H9 (cell line): ENCODE results near the gene LRP8. TPM values are rescaled to one million over a fixed set of nuclear protein-coding genes. Genes with fewer than 3 reads are reported as not detected.

ENCODE experiments used
- DNase-seq: peaks from one replicate; pipeline ENCODE4 v3.0.0-alpha.2; 2017
- H2AFZ ChIP-seq: one replicate; pipeline ENCODE4 v1.6.1; 2013; ENCODE audit warnings: mild to moderate bottlenecking, low read length, control low read depth, moderate library complexity
- H2AK5ac ChIP-seq: 2 replicates; pipeline ENCODE4 v1.6.1; 2013; ENCODE audit warnings: low read length, control low read depth, mixed read lengths; ENCODE audit not compliant: insufficient read length
- H2BK120ac ChIP-seq: one replicate; pipeline ENCODE4 v1.6.1; 2013; ENCODE audit warnings: low read depth, mild to moderate bottlenecking, low read length, control low read depth, inconsistent platforms; ENCODE audit not compliant: poor library complexity, severe bottlenecking
- H2BK12ac ChIP-seq: 2 replicates; pipeline ENCODE4 v1.6.1; 2013; ENCODE audit warnings: low read length, control low read depth, mixed read lengths, low read depth; ENCODE audit not compliant: insufficient read length
- H2BK15ac ChIP-seq: 2 replicates; pipeline ENCODE4 v1.6.1; 2013; ENCODE audit warnings: low read depth, low read length, control low read depth
- H2BK20ac ChIP-seq: one replicate; pipeline ENCODE4 v1.6.1; 2013; ENCODE audit warnings: low read depth, mild to moderate bottlenecking, low read length, control low read depth, inconsistent platforms; ENCODE audit not compliant: poor library complexity, severe bottlenecking
- H2BK5ac ChIP-seq: 2 replicates; pipeline ENCODE4 v1.6.1; 2013; ENCODE audit warnings: low read length, control low read depth, mixed read lengths; ENCODE audit not compliant: insufficient read length
- H3K14ac ChIP-seq: 2 replicates; pipeline ENCODE4 v1.6.1; 2013; ENCODE audit warnings: low read length, control low read depth; ENCODE audit not compliant: insufficient read depth
- H3K18ac ChIP-seq: 2 replicates; pipeline ENCODE4 v1.6.1; 2013; ENCODE audit warnings: low read depth, mild to moderate bottlenecking, mixed read lengths, low read length, control low read depth; ENCODE audit not compliant: insufficient read length
- H3K23ac ChIP-seq: 2 replicates; pipeline ENCODE4 v1.6.1; 2013; ENCODE audit warnings: low read length, control low read depth, mixed read lengths, low read depth; ENCODE audit not compliant: insufficient read length
- H3K23me2 ChIP-seq: 2 replicates; pipeline ENCODE4 v1.6.1; 2013; ENCODE audit warnings: low read depth, mild to moderate bottlenecking, mixed read lengths, low read length, control low read depth; ENCODE audit not compliant: insufficient read length, poor library complexity, severe bottlenecking
- H3K27ac ChIP-seq: 2 replicates; pipeline ENCODE4 v1.5.1; 2013; ENCODE audit warnings: low read length, control low read depth, mixed read lengths, low read depth; ENCODE audit not compliant: insufficient read length
- H3K27me3 ChIP-seq: 2 replicates; pipeline ENCODE4 v1.6.1; 2013; ENCODE audit warnings: low read length, control low read depth, inconsistent platforms; ENCODE audit not compliant: insufficient read depth
- H3K4ac ChIP-seq: 2 replicates; pipeline ENCODE4 v1.6.1; 2013; ENCODE audit warnings: low read depth, mild to moderate bottlenecking, control low read depth, inconsistent platforms, low read length, moderate library complexity
- H3K4me1 ChIP-seq: 2 replicates; pipeline ENCODE4 v1.6.1; 2013; ENCODE audit warnings: low read length, control low read depth, inconsistent platforms; ENCODE audit not compliant: insufficient read depth
- H3K4me2 ChIP-seq: 2 replicates; pipeline ENCODE4 v1.6.1; 2013; ENCODE audit warnings: low read length, control low read depth, mixed read lengths; ENCODE audit not compliant: insufficient read length, insufficient read depth
- H3K56ac ChIP-seq: 2 replicates; pipeline ENCODE4 v1.6.1; 2013; ENCODE audit warnings: low read depth, mild to moderate bottlenecking, mixed read lengths, low read length, control low read depth; ENCODE audit not compliant: insufficient read length
- H3K79me1 ChIP-seq: 2 replicates; pipeline ENCODE4 v1.6.1; 2013; ENCODE audit warnings: low read depth, mild to moderate bottlenecking, moderate library complexity, low read length, control low read depth, inconsistent platforms; ENCODE audit not compliant: insufficient read depth, poor library complexity, severe bottlenecking
- H3K79me2 ChIP-seq: 2 replicates; pipeline ENCODE4 v1.6.1; 2013; ENCODE audit warnings: low read length, control low read depth, inconsistent platforms; ENCODE audit not compliant: insufficient read depth
- H3K9ac ChIP-seq: 2 replicates; pipeline ENCODE4 v1.6.1; 2013; ENCODE audit warnings: low read length, control low read depth, mixed read lengths; ENCODE audit not compliant: insufficient read length; ENCODE audit errors: extremely low read depth
- H3K9me3 ChIP-seq: one replicate; pipeline ENCODE4 v1.6.1; 2013; ENCODE audit warnings: low read depth, low read length, inconsistent platforms; ENCODE audit not compliant: control insufficient read depth
- H3T11ph ChIP-seq: one replicate; pipeline ENCODE4 v1.6.1; 2013; ENCODE audit warnings: mild to moderate bottlenecking, low read length, control low read depth, inconsistent platforms
- H4K20me1 ChIP-seq: one replicate; pipeline ENCODE4 v1.6.1; 2013; ENCODE audit not compliant: control insufficient read depth, insufficient read length, insufficient read depth
- H4K5ac ChIP-seq: 2 replicates; pipeline ENCODE4 v1.6.1; 2013; ENCODE audit warnings: low read depth, mild to moderate bottlenecking, mixed read lengths, low read length, control low read depth; ENCODE audit not compliant: insufficient read length
- H4K8ac ChIP-seq: replicated peaks from 2 replicates; pipeline ENCODE4 v1.6.1; 2013; ENCODE audit warnings: low read length, control low read depth, mixed read lengths, low read depth; ENCODE audit not compliant: insufficient read length
- H4K91ac ChIP-seq: 2 replicates; pipeline ENCODE4 v1.6.1; 2013; ENCODE audit warnings: low read depth, mild to moderate bottlenecking, moderate library complexity, mixed read lengths, low read length, control low read depth; ENCODE audit not compliant: insufficient read length
- H3K27ac Mint-ChIP-seq, 3 experiments: 2 replicates in 2 of 3; 3 replicates in 1 of 3; pipeline ENCODE4 v1.8.0; 2020 to 2021; ENCODE audit warnings: mixed read lengths in 3 of 3, mild to moderate bottlenecking in 1 of 3, moderate library complexity in 1 of 3
- H3K27me3 Mint-ChIP-seq: 2 replicates; pipeline ENCODE4 v1.8.0; 2021; ENCODE audit warnings: low read depth, mild to moderate bottlenecking, moderate library complexity, mixed read lengths
- H3K36me3 Mint-ChIP-seq, 3 experiments: 2 replicates in 2 of 3; 3 replicates in 1 of 3; pipeline ENCODE4 v1.8.0; 2020 to 2021; ENCODE audit warnings: low read depth in 3 of 3, mixed read lengths in 3 of 3; ENCODE audit not compliant: insufficient read depth in 1 of 3
- H3K4me1 Mint-ChIP-seq, 2 experiments: 2 replicates each; pipeline ENCODE4 v1.8.0; 2020; ENCODE audit warnings: mixed read lengths in 2 of 2
- H3K4me3 Mint-ChIP-seq, 2 experiments: 2 replicates in 1 of 2; 3 replicates in 1 of 2; pipeline ENCODE4 v1.8.0; 2020 to 2021; ENCODE audit warnings: mild to moderate bottlenecking in 2 of 2, mixed read lengths in 2 of 2, moderate library complexity in 1 of 2
- H3K9me3 Mint-ChIP-seq, 2 experiments: 2 replicates in 1 of 2; 3 replicates in 1 of 2; pipeline ENCODE4 v1.8.0; 2020; ENCODE audit warnings: mild to moderate bottlenecking in 2 of 2, mixed read lengths in 2 of 2, moderate library complexity in 1 of 2
- WGBS: extraction: QIAGEN DNeasy Blood & Tissue Kit; methylation state at CpG from one replicate; pipeline ENCODE4 v1.1.7; 2013; ENCODE audit warnings: missing lambda C conversion rate, low lambda C conversion rate, mixed read lengths; ENCODE audit not compliant: insufficient read length; ENCODE audit errors: extremely low coverage; 5-methylcytosine and 5-hydroxymethylcytosine counted together
- total RNA-seq: library from RNA; stranded (reverse); gene quantifications from 2 replicates; pipeline ENCODE4 v1.2.1, GENCODE V29; 2021
- TF ChIP-seq, protein P1 (sequence below): fragments of 200-600 bp; sonication (generic); conservative IDR thresholded peaks from 3 replicates; pipeline ENCODE4 v1.8.0; 2021; ENCODE audit warnings: antibody characterized with exemption, mild to moderate bottlenecking

The LRP8 gene
- total RNA-seq, 1 experiment from 2014 or later, result 78.6 TPM

GRCh38 chr1:53294061-53294460, 33.8 kb downstream of the LRP8 start:
- H3K27ac Mint-ChIP-seq, result no peak overlapping the region
- H3K27ac ChIP-seq, result no peak overlapping the region
- no peak overlapping the region for H3K4me2 ChIP-seq

More at GRCh38 chr1:53294061-53294460, 33.8 kb downstream of the LRP8 start:
- Mint-ChIP-seq H3K27me3 (no peaks in the 10 kb centered on the region), H3K36me3 (peaks cover 10 to 25% (median 10%) of the 10 kb centered on the region in 3 experiments; a peak in 6 of 7 replicates), H3K4me3 (no peak overlapping the region), H3K4me1 (peaks cover 18 to 39% of the 10 kb centered on the region in 2 experiments), H3K9me3 (no peaks in the 10 kb centered on the region)
- Histone ChIP-seq H3K18ac (no peak overlapping the region), H3K4ac (no peak overlapping the region), H2BK5ac (no peak overlapping the region), H2BK15ac (no peak overlapping the region), H3K9me3 (no peaks in the 10 kb centered on the region), H4K8ac (no peak overlapping the region), H2BK12ac (no peak overlapping the region), H4K20me1 (no peaks in the 10 kb centered on the region), H3K9ac (no peak overlapping the region), H3K27me3 (no peaks in the 10 kb centered on the region), H2BK120ac (no peak overlapping the region), H3K23me2 (no peaks in the 10 kb centered on the region), H4K91ac (no peak overlapping the region), H3K4me1 (no peaks in the 10 kb centered on the region), H4K5ac (no peak overlapping the region), H2AK5ac (no peak overlapping the region), H3K14ac (no peak overlapping the region; the same call in 1 of the 2 replicates), H2AFZ (no peak overlapping the region), H3K79me2 (peaks cover 2% of the 10 kb centered on the region; the same call in 1 of the 2 replicates), H3K79me1 (no peaks in the 10 kb centered on the region), H2BK20ac (no peak overlapping the region), H3K23ac (no peak overlapping the region), H3T11ph (no peak overlapping the region), H3K56ac (no peak overlapping the region)
- TF ChIP-seq, protein P1, sequence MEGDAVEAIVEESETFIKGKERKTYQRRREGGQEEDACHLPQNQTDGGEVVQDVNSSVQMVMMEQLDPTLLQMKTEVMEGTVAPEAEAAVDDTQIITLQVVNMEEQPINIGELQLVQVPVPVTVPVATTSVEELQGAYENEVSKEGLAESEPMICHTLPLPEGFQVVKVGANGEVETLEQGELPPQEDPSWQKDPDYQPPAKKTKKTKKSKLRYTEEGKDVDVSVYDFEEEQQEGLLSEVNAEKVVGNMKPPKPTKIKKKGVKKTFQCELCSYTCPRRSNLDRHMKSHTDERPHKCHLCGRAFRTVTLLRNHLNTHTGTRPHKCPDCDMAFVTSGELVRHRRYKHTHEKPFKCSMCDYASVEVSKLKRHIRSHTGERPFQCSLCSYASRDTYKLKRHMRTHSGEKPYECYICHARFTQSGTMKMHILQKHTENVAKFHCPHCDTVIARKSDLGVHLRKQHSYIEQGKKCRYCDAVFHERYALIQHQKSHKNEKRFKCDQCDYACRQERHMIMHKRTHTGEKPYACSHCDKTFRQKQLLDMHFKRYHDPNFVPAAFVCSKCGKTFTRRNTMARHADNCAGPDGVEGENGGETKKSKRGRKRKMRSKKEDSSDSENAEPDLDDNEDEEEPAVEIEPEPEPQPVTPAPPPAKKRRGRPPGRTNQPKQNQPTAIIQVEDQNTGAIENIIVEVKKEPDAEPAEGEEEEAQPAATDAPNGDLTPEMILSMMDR, result no peak
- DNase-seq, result no peak
- no CpG with 5 or more reads among the region's 3 CpGs for whole genome bisulfite sequencing
